BE2C (cell line): ENCODE measurements around the gene ENOX1.

Experiments used
- DNase-seq: peaks from one replicate; pipeline ENCODE4 v3.0.0-alpha.2; 2020
- H3K27me3 ChIP-seq: fragments of 250-450 bp; sonication (Bioruptor Pico); 2 replicates; pipeline ENCODE4 v1.5.1; 2020; ENCODE audit warnings: mild to moderate bottlenecking
- H3K36me3 ChIP-seq: fragments of 250-450 bp; sonication (Bioruptor Pico); 2 replicates; pipeline ENCODE4 v1.5.1; 2020; ENCODE audit warnings: mild to moderate bottlenecking
- H3K4me1 ChIP-seq: fragments of 250-450 bp; sonication (Bioruptor Pico); 2 replicates; pipeline ENCODE4 v1.5.1; 2020
- H3K4me3 ChIP-seq: 2 replicates; pipeline ENCODE4 v1.5.1; 2011; ENCODE audit warnings: low read depth, low read length
- H3K9me3 ChIP-seq: fragments of 250-450 bp; sonication (Bioruptor Pico); 2 replicates; pipeline ENCODE4 v1.5.1; 2020
- TF ChIP-seq, protein P1 (sequence below): IDR thresholded peaks from 2 replicates; pipeline ENCODE4 v1.5.1; 2012; ENCODE audit warnings: mild to moderate bottlenecking, low read depth, low read length

The ENOX1 gene

DNA sequence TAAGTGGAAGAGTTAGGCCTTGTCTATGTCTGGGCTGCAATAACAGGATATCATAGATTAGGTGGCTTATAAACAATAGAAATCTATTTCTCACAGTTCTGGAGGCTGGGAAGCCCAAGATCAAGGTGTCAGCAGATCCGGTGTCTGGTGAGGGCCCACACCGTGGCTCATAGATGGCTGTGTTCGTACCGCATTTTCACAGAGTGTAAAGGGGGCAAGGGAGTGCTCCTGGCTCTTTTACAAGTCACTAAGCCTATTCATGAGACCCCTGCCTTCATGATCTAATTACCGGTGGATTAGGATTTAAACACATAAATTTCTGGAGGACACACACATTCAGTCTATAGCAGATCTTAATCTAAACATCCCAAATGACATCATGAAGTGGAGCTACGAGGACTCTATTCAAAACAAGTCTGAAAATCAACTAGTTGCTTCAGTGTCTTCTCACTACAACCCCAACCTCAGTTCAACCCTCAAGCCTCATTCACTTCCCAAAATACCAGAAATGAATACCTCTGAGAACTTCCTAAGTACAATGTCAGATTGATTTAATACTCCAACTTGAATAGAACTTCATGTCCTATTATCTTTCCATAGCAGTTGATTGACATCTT, 23.5 kb downstream of the ENOX1 start:
- H3K36me3 ChIP-seq, result no peaks in the 10 kb centered on the region
- no peak for DNase-seq
- peaks cover 44% of the 10 kb centered on the region for H3K4me1 ChIP-seq
- no peaks in the 10 kb centered on the region for H3K27me3 ChIP-seq
- TF ChIP-seq, protein P1, sequence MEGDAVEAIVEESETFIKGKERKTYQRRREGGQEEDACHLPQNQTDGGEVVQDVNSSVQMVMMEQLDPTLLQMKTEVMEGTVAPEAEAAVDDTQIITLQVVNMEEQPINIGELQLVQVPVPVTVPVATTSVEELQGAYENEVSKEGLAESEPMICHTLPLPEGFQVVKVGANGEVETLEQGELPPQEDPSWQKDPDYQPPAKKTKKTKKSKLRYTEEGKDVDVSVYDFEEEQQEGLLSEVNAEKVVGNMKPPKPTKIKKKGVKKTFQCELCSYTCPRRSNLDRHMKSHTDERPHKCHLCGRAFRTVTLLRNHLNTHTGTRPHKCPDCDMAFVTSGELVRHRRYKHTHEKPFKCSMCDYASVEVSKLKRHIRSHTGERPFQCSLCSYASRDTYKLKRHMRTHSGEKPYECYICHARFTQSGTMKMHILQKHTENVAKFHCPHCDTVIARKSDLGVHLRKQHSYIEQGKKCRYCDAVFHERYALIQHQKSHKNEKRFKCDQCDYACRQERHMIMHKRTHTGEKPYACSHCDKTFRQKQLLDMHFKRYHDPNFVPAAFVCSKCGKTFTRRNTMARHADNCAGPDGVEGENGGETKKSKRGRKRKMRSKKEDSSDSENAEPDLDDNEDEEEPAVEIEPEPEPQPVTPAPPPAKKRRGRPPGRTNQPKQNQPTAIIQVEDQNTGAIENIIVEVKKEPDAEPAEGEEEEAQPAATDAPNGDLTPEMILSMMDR, result no peak
- H3K4me3 ChIP-seq, result no peak overlapping the region
- no peaks in the 10 kb centered on the region for H3K9me3 ChIP-seq

DNA sequence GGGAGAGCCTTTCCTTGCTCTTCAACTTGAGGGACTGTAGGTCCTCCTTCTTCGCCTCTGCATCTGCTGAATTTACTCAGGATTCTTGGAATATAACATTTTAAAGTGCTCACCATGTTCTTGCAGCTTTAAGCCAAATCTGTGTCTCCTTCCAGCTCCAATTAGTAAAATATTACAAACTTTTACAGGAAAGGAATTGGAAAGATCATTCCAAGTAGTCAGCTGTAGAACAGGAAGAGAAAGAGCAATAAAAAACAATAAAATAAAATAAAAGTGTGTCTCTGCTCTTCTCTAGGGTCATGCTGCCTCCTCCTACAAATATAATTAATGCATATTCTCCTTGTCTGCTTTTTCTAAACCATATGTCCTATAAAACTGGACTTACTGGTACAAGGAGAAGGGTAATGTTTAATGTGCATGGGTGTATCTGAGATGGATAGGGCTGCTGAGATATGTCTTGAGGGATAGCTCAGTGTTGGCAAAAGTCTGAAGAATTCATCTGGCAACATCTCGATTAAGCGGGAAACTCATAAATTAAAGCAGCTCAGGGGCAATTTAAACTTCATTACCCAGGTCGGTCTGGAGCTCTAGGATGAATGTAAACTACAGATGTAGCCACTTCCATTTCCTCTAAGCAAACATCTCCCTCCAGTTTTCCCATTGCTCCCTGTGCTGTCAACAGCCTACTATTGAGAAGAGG, 25.0 kb downstream of the ENOX1 start:
- H3K9me3 ChIP-seq, result no peaks in the 10 kb centered on the region

GRCh38 chr13:43760257-43760656, 26.5 kb downstream of the ENOX1 start:
- TF ChIP-seq, protein P1, result no peak
- H3K27me3 ChIP-seq, result no peaks in the 10 kb centered on the region
- no peak for DNase-seq
- no peaks in the 10 kb centered on the region for H3K36me3 ChIP-seq
- no peaks in the 10 kb centered on the region for H3K9me3 ChIP-seq
- H3K4me3 ChIP-seq, result no peak overlapping the region
- peaks cover 22% of the 10 kb centered on the region for H3K4me1 ChIP-seq

More for the DNA sequence above, 25.0 kb downstream of the ENOX1 start:
- H3K4me3 ChIP-seq, result no peak overlapping the region
- no peaks in the 10 kb centered on the region for H3K27me3 ChIP-seq
- H3K36me3 ChIP-seq, result no peaks in the 10 kb centered on the region
- TF ChIP-seq, protein P1, result no peak
- peaks cover 34% of the 10 kb centered on the region for H3K4me1 ChIP-seq
- DNase-seq, result no peak

- H3K4me1 ChIP-seq, result peaks cover 13% of the 10 kb centered on the region
- H3K9me3 ChIP-seq, result no peaks in the 10 kb centered on the region
- H3K4me3 ChIP-seq, result no peak overlapping the region
- TF ChIP-seq, protein P1, result no peak
- DNase-seq, result no peak
- H3K36me3 ChIP-seq, result no peaks in the 10 kb centered on the region
- no peaks in the 10 kb centered on the region for H3K27me3 ChIP-seq
Measured at GRCh38 chr13:43758834-43759233, 27.9 kb downstream of the ENOX1 start.

DNA sequence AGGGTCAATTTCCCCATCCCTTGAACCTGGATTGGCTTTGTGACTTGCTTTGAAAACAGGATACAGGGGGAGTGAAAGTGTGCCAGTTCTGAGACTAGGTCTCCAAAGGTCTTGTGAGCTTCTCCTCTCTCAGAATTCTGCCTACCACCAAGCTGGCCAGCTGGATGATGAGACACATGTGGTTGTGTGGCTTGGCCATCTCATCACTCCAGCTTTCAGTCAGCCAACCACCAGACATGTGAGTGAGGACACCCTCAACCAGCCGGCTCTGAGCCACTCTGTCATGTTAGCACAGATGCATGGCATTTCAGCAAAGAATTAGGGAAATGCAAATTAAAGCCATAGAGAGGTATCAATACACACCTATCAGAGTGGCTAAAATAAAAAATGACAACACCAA, 29.5 kb downstream of the ENOX1 start:
- no peak for DNase-seq
- Histone ChIP-seq H3K27me3 (no peaks in the 10 kb centered on the region), H3K4me1 (peaks cover 4% of the 10 kb centered on the region; the same call in 1 of the 2 replicates), H3K4me3 (no peak overlapping the region), H3K9me3 (no peaks in the 10 kb centered on the region), H3K36me3 (no peaks in the 10 kb centered on the region)
- TF ChIP-seq, protein P1, result no peak

DNA sequence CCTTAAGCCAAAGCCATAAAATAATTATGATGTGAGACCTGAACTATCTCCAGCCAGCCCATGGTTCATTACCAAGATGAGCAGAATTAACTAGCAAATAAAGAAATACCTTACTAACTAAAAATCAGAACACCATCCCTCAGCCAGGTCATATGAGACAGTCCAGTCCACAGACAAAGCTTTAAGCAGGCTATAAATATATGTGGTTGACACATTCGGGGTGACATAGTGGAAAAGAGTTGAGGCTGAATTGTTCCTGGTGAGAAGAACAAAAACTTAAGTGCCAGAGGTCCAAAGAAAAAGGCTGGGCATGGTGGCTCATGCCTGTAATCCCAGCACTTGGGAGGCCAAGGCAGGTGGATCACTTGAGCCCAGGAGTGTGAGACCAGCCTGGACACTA, 30.9 kb downstream of the ENOX1 start:
- Histone ChIP-seq H3K9me3 (no peaks in the 10 kb centered on the region), H3K27me3 (no peaks in the 10 kb centered on the region), H3K36me3 (no peaks in the 10 kb centered on the region), H3K4me1 (peaks cover 4% of the 10 kb centered on the region; the same call in 1 of the 2 replicates), H3K4me3 (no peak overlapping the region)
- no peak for DNase-seq
- TF ChIP-seq, protein P1, result no peak
